ENCODE data around the gene KIF6. TPM values are rescaled to one million over a fixed set of nuclear protein-coding genes. Genes with fewer than 3 reads are reported as not detected.

KIF6 gene
- total and polyA plus RNA-seq, 11 donors = 0.06 to 0.77 (median 0.48) TPM

DNA sequence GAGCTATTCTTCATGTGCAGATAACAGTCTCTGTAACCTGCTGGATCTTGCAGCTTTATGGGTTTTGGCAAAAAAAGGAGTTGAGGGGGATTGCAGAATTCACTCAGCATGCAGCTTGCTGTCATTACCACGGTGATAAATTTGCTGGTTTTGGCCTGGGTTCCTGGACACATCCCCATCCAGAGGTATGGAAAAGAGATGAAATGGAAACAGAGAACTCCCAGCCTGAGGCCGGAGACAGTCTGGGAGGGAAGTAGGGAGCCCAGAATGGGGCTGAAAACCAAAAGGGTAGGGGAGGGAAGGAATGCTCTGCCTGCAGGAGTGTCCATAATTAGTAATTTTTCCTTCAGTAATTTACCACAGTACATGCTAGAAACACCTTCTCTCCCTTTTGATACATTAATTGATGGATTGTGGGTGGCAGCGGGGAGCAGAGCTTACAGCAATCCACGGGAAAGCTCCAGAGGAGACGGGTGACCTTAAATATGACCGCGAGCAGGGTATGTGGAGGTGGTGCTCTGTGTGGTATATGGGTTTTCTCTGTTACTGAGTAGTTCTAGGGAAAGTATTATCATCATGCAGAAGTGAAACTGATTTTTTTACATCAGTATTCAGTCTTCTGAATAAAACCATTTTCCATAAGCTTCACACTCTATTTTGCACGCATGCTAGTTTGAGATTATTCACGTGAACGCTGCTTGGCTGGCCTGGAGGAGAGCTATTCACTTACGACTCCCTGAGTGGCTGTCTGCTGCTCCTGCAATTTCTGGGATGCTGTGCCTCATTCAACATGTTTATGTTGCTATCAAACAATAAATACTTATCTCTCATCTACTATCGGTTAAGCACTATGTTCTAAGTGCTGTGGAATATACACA lies 336.4 kb downstream of the KIF6 start:
- no peak overlapping the region for H3K27ac ChIP-seq
- no peak for ATAC-seq
- WGBS, 4 donors = 75 to 83% (median 80%) methylated on average over 12 of the region's 12 CpGs
- no peaks in the 10 kb centered on the region for H3K36me3 ChIP-seq
- no peak overlapping the region for H3K4me3 ChIP-seq
- DNase-seq = no peak
- H3K4me1 ChIP-seq = no peaks in the 10 kb centered on the region
- intact Hi-C loops (cut with DNase I) = no loop called here
- TF ChIP-seq, protein P1, sequence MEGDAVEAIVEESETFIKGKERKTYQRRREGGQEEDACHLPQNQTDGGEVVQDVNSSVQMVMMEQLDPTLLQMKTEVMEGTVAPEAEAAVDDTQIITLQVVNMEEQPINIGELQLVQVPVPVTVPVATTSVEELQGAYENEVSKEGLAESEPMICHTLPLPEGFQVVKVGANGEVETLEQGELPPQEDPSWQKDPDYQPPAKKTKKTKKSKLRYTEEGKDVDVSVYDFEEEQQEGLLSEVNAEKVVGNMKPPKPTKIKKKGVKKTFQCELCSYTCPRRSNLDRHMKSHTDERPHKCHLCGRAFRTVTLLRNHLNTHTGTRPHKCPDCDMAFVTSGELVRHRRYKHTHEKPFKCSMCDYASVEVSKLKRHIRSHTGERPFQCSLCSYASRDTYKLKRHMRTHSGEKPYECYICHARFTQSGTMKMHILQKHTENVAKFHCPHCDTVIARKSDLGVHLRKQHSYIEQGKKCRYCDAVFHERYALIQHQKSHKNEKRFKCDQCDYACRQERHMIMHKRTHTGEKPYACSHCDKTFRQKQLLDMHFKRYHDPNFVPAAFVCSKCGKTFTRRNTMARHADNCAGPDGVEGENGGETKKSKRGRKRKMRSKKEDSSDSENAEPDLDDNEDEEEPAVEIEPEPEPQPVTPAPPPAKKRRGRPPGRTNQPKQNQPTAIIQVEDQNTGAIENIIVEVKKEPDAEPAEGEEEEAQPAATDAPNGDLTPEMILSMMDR (IDR thresholded peaks at IDR 0.05) = no peak
- no peak for TF ChIP-seq POLR2A (IDR thresholded peaks at IDR 0.05)
- peaks cover 0 to 5% (median 0%) of the 10 kb centered on the region in 9 donors for H3K27me3 ChIP-seq
- H3K9me3 ChIP-seq = no peaks in the 10 kb centered on the region

DNA sequence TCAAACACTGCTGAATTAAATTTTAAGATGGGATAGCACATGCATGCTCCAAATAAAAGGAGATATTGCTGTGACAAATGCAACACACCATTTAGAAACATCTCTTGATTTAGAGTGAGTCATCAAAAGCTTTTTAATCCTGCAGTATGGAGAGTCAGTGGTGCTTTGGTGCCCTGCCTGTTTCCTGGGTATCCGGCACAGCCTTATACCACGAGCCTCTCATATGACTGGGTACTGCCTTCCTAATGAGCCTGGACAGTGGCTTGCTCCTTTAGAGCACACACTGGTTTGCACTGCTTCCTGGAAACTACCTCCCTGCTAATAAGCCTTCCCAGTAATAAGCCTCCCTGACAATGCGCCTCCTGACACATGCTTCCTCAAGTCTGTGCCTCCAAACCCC lies 337.4 kb downstream of the KIF6 start:
- H3K4me3 ChIP-seq = no peak overlapping the region
- WGBS, 4 donors = 88 to 93% (median 90%) methylated on average over 3 of the region's 3 CpGs
- intact Hi-C loops (cut with DNase I) = no loop called here

DNA sequence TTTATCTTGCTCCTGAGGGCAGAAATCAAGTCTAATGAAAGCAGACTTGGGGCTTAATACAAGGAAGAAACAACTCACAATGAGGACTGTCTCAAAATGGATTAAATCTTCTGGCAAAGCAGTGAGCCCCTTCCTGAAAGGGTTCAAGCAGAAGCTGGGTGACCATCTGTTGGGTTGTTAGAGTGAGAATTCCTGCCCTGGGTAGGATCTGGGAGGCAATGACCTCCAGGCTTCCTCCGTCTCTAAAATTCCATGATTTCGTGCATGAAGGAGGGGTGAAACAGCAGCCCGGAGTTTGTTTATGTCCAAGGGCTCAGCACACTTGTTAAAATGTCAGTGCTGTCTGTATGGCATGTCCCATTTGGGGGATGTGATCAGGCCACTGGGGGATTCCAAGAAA lies 338.7 kb downstream of the KIF6 start:
- DNase-seq (no peak), ATAC-seq (no peak)
- TF ChIP-seq, protein P1 (IDR thresholded peaks at IDR 0.05) = no peak
- no peak for TF ChIP-seq POLR2A (IDR thresholded peaks at IDR 0.05)
- no peak overlapping the region for H3K4me3 ChIP-seq
- peaks cover 0 to 5% (median 0%) of the 10 kb centered on the region in 9 donors for H3K27me3 ChIP-seq
- no peaks in the 10 kb centered on the region for H3K9me3 ChIP-seq
- H3K36me3 ChIP-seq = no peaks in the 10 kb centered on the region
- WGBS, 4 donors = 65 to 75% (median 74%) methylated on average over 3 of the region's 3 CpGs
- peaks cover 0 to 11% (median 2%) of the 10 kb centered on the region in 12 donors for H3K4me1 ChIP-seq
- intact Hi-C loops (cut with DNase I) = no loop called here
- H3K27ac ChIP-seq = no peak overlapping the region

More for the DNA sequence above, 337.4 kb downstream of the KIF6 start:
- Histone ChIP-seq H3K4me1 (peaks cover 0 to 3% (median 0%) of the 10 kb centered on the region in 12 donors), H3K9me3 (no peaks in the 10 kb centered on the region), H3K27me3 (peaks cover 0 to 5% (median 0%) of the 10 kb centered on the region in 9 donors), H3K27ac (no peak overlapping the region), H3K36me3 (no peaks in the 10 kb centered on the region)
- TF ChIP-seq, protein P1 (IDR thresholded peaks at IDR 0.05) = no peak
- TF ChIP-seq POLR2A (IDR thresholded peaks at IDR 0.05) = no peak
- ATAC-seq (no peak), DNase-seq (no peak)

DNA sequence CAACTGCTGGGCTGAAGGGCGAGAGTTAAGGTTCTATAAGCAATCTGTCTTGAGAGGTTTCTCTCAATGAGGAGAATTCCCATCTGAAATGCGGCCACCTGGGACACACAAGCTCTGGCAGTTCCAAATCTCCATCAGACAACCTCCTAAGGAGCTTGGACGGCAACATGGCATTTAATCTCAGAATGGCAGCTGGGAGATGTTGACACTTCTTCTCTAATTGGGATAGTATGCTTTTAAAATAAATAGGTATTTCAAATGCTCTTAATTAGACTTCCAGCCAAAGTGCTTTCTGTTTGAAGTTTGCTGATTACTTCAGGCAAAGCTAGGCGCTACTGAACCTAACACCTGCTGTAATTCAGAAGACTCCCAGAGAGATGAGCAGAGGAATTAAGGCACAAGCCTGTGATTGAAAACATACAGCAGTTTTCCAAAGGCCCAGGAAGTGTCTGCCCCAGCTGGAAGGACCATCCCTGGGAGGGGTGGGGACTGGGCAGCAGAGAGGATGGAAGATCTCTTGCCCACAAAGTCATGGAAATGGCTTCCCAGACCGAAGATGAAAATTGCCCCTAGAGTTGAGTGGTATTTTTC lies 343.6 kb downstream of the KIF6 start:
- intact Hi-C loops (cut with DNase I) = no loop called here
- no peak for ATAC-seq
- TF ChIP-seq, protein P1 (IDR thresholded peaks at IDR 0.05) = no peak
- no peak for TF ChIP-seq POLR2A (IDR thresholded peaks at IDR 0.05)

More for the DNA sequence above, 343.6 kb downstream of the KIF6 start:
- Histone ChIP-seq H3K27me3 (peaks cover 0 to 2% (median 0%) of the 10 kb centered on the region in 9 donors), H3K4me3 (no peak overlapping the region), H3K9me3 (peaks cover 0 to 6% (median 0%) of the 10 kb centered on the region in 12 donors), H3K36me3 (no peaks in the 10 kb centered on the region), H3K4me1 (peaks cover 0 to 14% (median 2%) of the 10 kb centered on the region in 12 donors), H3K27ac (no peak overlapping the region)
- DNase-seq = no peak
- WGBS, 4 donors = 51 to 78% (median 61%) methylated on average over 5 of the region's 5 CpGs
